Measurements from ENCODE around the gene PIGS.

PIGS gene

DNA sequence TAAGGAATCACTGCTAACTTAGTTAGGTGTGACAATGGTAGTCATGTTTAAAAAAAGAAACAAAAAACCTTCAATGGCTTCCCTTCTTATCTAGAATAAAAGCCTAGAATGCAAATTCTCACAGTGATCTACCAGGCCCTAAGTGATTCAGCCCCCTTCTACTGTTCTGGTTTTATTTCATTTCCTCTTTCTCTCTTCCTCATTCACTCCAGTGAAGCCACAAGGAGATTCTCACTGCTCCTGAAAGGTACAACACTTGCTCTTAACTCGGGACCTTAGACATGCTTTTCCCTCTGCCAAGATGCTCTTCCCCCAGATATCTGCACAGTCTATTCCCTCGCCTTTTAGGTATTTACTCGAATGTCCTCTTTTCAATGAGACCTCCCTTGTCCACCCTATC lies 3.7 kb downstream of the PIGS start:
- no peak overlapping the region for H3K4me3 ChIP-seq (ENCODE audit: low read length)
- no peak overlapping the region for H3K9ac ChIP-seq (ENCODE audit: low read length)
- H3K36me3 ChIP-seq (ENCODE audit: control insufficient read depth, low read depth, low read length): peaks cover 4% of the 10 kb centered on the region
- peaks cover 7% of the 10 kb centered on the region for H3K27me3 ChIP-seq (ENCODE audit: control insufficient read depth, insufficient read depth, low read length)
- no peak overlapping the region for H3K27ac ChIP-seq (ENCODE audit: low read length)
- H3K4me1 ChIP-seq (ENCODE audit: control insufficient read depth, low read depth, low read length): no peaks in the 10 kb centered on the region
- no peaks in the 10 kb centered on the region for H3K9me3 ChIP-seq (ENCODE audit: control insufficient read depth, low read depth, low read length)

DNA sequence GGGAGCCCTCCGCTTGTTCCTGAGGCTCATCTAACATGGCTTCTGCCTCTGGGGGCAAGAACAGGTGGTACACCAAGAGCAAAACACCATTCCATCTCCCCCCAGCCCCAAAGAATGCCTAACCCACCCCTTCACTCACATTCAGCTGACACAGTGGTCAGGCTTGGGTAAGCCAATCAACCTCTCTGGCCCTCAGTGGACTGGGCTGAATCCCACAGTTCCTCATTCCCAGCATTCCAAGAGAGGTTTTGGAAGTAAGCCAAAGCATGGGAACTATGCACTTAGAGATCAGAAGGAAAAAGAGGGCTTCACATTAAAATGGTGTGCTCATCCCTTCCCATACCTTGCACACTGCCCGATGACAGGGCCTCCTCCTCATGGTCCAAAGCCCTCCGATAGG lies 7.8 kb downstream of the PIGS start:
- Histone ChIP-seq H3K9me3 (ENCODE audit: control insufficient read depth, low read depth, low read length) (no peaks in the 10 kb centered on the region), H3K27me3 (ENCODE audit: control insufficient read depth, insufficient read depth, low read length) (no peaks in the 10 kb centered on the region), H3K27ac (ENCODE audit: low read length) (no peak overlapping the region), H3K36me3 (ENCODE audit: control insufficient read depth, low read depth, low read length) (peaks cover 15% of the 10 kb centered on the region), H3K4me1 (ENCODE audit: control insufficient read depth, low read depth, low read length) (no peaks in the 10 kb centered on the region), H3K4me3 (ENCODE audit: low read length) (no peak overlapping the region), H3K9ac (ENCODE audit: low read length) (no peak overlapping the region)

DNA sequence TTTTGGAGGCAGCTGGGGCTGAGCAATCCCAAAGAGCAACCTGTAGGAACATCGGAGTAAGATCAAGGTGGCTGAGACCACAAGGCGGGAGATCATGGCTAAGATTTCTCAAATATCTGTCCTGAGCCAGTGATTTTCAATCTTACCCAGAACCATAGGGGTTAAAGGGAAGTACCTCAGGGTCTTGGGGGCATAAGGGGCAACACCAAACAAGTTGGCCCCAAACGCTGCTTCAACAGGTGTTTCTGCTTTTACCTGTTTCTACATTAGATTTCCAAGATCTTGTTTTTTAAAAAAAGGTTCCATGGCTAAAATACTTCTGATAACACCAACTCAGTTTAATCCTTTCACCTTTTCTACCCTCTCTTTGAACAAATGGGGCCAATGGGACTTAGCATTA lies 16.3 kb downstream of the PIGS start:
- H3K27me3 ChIP-seq (ENCODE audit: control insufficient read depth, insufficient read depth, low read length): no peaks in the 10 kb centered on the region
- H3K9me3 ChIP-seq (ENCODE audit: control insufficient read depth, low read depth, low read length): no peaks in the 10 kb centered on the region
- H3K36me3 ChIP-seq (ENCODE audit: control insufficient read depth, low read depth, low read length): peaks cover 52% of the 10 kb centered on the region
- no peak overlapping the region for H3K27ac ChIP-seq (ENCODE audit: low read length)
- no peak overlapping the region for H3K4me3 ChIP-seq (ENCODE audit: low read length)
- no peak overlapping the region for H3K9ac ChIP-seq (ENCODE audit: low read length)
- H3K4me1 ChIP-seq (ENCODE audit: control insufficient read depth, low read depth, low read length): peaks cover 11% of the 10 kb centered on the region

DNA sequence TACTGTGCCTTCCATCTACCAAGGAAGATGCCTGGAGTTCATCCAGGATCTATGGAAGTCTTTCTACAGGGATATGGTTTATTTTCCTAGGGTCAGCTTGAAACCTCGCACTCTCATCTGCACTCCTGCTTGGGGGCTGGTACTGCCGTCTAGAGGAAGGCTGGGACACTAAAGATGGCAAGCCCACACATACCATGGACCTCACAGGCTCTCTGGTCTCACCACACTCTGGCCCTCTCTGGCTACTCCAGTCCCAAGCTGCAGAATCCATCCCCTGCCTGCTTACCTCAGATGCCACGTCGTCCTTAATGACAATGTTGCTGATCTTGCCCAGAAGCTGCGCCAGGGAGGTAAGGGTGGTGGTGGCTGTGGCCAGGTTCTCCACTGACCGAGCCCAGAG lies 16.8 kb downstream of the PIGS start:
- no peak overlapping the region for H3K27ac ChIP-seq (ENCODE audit: low read length)
- no peaks in the 10 kb centered on the region for H3K27me3 ChIP-seq (ENCODE audit: control insufficient read depth, insufficient read depth, low read length)
- H3K4me1 ChIP-seq (ENCODE audit: control insufficient read depth, low read depth, low read length): peaks cover 11% of the 10 kb centered on the region
- H3K4me3 ChIP-seq (ENCODE audit: low read length): no peak overlapping the region
- H3K9ac ChIP-seq (ENCODE audit: low read length): no peak overlapping the region
- no peaks in the 10 kb centered on the region for H3K9me3 ChIP-seq (ENCODE audit: control insufficient read depth, low read depth, low read length)
- H3K36me3 ChIP-seq (ENCODE audit: control insufficient read depth, low read depth, low read length): peaks cover 47% of the 10 kb centered on the region

DNA sequence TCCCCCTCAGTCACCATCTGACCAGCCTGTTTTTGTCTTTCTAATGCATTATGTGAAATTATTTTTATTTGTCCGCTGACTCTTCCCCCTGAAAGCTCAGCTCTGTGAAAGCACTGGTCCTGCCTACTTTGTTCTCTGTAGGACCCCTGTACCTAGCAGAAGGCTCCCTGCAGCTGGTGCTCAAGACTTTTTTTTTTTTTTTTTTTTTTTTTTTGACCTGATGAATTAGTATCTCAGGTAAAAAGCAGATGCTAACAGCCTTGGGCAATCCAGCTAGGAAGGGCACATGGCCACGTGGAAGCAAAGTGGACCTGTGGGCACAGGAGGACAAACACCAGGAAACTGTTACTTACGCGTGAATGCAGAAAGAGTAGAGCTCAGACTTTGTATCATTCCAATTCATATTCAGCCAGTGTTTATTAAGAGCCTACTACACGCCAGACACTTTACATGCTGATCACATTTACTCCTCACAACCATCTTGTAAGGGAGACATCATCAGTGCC lies 18.3 kb downstream of the PIGS start:
- Histone ChIP-seq H3K27me3 (ENCODE audit: control insufficient read depth, insufficient read depth, low read length) (no peaks in the 10 kb centered on the region), H3K36me3 (ENCODE audit: control insufficient read depth, low read depth, low read length) (peaks cover 41% of the 10 kb centered on the region), H3K9me3 (ENCODE audit: control insufficient read depth, low read depth, low read length) (no peaks in the 10 kb centered on the region), H3K9ac (ENCODE audit: low read length) (no peak overlapping the region), H3K4me3 (ENCODE audit: low read length) (peak overlapping the region; percentile 75), H3K4me1 (ENCODE audit: control insufficient read depth, low read depth, low read length) (peaks cover 11% of the 10 kb centered on the region), H3K27ac (ENCODE audit: low read length) (no peak overlapping the region)

DNA sequence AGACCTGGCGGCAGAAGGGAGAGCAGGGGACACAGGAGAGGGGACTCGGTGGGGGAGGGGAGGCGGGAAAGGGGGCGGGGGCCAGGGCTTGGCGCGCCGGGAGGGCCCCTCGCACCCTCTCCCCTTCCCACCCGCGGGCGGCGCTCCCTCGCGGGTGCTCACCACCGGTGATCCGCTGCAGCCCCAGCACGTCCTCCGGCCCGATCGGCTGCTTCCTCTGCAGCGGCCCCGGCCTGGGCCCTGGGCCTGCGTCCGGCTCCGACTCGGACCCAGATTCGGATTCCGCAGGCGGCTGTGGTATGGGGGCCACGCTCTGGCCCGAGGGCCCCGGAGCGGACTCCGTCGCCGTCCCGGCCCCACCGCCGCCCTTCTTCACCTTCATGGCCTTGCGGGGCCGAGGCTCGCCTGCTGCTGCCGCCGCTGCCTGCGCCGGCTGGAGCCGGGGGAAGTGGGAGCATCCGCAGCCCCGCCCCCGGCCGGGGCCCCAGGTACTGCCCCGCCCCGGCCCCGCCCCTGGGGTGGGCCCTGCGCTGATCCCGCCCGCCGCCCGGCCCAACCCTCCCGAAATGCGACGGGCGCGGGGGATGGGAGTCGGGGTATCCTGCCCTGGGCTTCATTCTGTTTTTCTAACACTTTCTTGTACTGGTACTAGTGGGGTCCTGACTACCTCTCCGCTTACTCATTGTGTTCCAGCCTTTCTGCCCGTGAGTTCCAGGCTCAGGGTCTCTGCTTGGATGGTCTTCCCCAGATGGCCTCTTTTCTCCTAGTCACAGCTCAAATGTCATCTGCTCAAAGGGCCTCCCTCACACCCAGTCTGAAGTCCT lies 18.9 kb downstream of the PIGS start, which contains the start of gene UNC119:
TSS of gene UNC119 (minus strand) at position 449 of the 824 bp plus-strand sequence. CDS start at position 382, 67 bp downstream.
- Histone ChIP-seq H3K4me3 (ENCODE audit: low read length) (peak within 1 kb of the TSS; percentile 75), H3K27ac (ENCODE audit: low read length) (no peak within 1 kb of the TSS), H3K9me3 (ENCODE audit: control insufficient read depth, low read depth, low read length) (no peaks in the 10 kb centered on the region), H3K27me3 (ENCODE audit: control insufficient read depth, insufficient read depth, low read length) (no peaks in the 10 kb centered on the region), H3K36me3 (ENCODE audit: control insufficient read depth, low read depth, low read length) (peaks cover 34% of the 10 kb centered on the region), H3K9ac (ENCODE audit: low read length) (peak within 1 kb of the TSS; percentile 45), H3K4me1 (ENCODE audit: control insufficient read depth, low read depth, low read length) (peaks cover 11% of the 10 kb centered on the region)

DNA sequence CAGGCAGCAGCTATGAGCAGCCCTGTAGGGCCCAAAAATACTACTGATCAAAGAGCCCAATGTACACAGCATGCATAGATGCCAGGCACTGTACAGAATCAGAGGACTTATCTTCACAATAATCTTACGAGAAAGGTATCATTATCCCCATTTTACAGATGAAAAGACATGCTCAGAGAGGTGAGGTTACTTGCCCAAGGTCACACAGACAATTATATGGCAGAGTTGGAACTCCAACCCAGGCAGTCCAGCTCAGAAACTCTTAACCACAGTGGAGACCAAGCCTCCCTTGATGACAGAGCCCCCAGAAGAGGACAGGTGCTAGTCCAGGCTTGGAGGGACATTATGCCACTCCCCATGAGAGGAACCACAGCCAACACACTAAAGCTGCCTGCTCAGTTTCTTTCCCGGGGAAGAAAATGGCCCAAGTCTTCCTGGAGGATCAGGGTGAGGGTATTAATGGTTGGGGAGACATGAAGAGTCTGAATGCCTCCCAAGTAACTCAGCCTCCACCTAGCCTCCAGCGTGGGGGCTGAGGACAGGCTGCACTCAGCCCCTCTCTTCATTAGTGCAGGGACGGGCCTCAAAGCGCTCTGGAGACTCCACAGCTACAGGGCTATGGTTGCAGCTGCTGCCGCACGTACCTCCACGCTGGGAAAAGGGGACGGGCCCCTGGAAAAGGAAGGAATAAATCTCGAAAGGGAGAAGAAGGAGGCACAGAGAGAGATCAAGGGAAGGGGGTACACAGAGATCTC lies 19.7 kb downstream of the PIGS start:
- Histone ChIP-seq H3K9me3 (ENCODE audit: control insufficient read depth, low read depth, low read length) (no peaks in the 10 kb centered on the region), H3K9ac (ENCODE audit: low read length) (peak overlapping the region; percentile 45), H3K36me3 (ENCODE audit: control insufficient read depth, low read depth, low read length) (peaks cover 32% of the 10 kb centered on the region), H3K4me1 (ENCODE audit: control insufficient read depth, low read depth, low read length) (peaks cover 11% of the 10 kb centered on the region), H3K27me3 (ENCODE audit: control insufficient read depth, insufficient read depth, low read length) (no peaks in the 10 kb centered on the region), H3K27ac (ENCODE audit: low read length) (no peak overlapping the region), H3K4me3 (ENCODE audit: low read length) (peak overlapping the region; percentile 75)

DNA sequence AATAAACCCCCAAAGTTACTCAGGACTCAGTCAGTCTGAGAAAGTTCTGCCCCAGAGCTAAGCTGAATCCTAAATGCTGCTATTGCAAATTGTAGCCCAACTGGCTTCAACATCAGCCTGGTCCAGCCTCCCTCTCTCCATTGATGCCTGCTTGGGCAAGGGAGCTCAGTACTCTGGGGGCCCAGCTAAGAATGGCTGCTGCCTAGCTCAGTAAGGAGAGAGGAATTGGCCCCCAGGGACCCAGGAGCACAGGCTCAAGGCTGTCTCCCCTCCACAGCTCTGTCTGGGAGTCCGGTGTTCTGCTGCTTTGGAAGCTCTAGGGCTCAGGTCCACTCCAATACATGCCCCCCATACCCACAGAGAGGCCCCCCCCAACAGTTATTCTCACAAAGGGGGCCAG lies 20.5 kb downstream of the PIGS start:
- Histone ChIP-seq H3K36me3 (ENCODE audit: control insufficient read depth, low read depth, low read length) (peaks cover 27% of the 10 kb centered on the region), H3K27ac (ENCODE audit: low read length) (no peak overlapping the region), H3K9me3 (ENCODE audit: control insufficient read depth, low read depth, low read length) (no peaks in the 10 kb centered on the region), H3K4me3 (ENCODE audit: low read length) (no peak overlapping the region), H3K9ac (ENCODE audit: low read length) (no peak overlapping the region), H3K27me3 (ENCODE audit: control insufficient read depth, insufficient read depth, low read length) (no peaks in the 10 kb centered on the region), H3K4me1 (ENCODE audit: control insufficient read depth, low read depth, low read length) (peaks cover 11% of the 10 kb centered on the region)

DNA sequence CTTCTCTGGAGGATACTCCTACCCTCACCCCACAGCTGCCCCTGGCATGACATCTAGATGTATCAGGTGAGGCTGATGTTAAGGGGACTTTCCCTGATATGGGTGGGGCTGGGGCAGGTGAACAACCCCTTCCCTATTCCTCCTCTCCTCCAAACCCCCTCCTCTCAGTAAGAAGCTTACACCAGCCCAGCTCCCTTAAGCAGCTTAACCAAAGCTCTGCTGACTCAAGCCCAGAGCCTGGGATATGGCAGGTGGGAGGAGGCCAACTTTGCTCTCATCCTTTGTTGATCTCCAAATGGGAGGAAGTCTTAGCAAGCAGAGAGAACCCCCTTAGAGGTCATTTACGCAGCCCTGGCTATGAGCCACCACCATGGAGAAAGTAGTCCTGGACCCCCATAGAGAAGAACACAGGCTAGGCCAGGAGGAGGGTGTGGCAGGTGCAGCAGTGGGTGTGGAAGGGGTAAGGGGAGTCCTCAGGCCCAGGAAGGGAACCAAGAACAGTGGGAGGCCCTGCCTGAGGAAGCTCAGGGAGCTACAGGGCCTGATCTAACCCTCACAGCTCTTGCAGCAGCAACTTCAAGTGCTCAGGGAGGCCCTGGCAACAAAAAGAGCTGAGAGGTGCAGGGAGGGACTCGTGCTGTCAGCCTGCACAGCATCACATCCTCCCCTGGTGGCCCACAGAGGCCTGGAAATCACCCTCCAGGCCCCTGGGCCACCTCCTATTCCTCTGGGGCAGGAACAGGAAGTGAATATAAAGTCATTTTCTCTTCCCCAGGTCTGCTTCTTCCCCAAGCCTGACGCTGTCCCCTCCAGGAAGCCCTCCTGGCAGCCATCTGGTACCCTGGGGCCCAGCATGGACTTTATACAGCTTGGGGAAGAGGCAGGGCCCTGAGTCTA lies 21.8 kb downstream of the PIGS start:
- Histone ChIP-seq H3K9ac (ENCODE audit: low read length) (no peak overlapping the region), H3K4me3 (ENCODE audit: low read length) (no peak overlapping the region)

DNA sequence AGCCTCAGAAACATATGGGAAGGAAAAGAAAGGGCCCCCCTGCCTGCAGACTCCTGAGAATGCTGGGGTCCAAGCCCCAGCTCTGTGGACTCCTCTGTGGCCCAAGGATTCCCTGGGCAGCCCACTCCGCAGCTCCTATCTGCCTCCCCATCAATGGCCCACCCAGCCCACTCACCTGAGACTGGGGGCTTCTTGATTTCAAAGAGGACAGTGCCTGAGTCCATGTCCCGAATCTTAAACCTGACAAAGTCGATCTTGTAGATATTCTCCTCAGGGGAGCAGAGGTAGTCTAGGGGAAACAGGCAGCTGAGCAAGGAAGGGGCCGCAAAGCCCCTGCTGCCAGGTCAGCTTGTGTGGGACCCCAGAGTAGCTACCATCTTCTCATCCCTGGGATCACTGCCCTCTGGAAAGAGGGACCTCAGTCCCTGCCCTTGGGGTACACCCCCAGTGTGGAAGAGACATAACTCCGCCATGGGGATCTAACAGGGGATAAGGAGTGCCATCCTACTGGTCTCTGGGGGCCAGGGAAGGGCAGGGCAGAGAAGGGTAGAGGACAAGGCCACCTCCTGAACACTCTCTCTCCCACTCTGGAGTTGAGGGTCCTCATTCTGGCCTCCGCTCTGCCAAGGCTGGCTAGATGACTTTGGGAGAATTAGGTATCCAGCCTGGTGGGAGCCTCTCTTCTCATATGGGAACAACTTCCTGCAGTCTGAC lies 22.8 kb downstream of the PIGS start:
- Histone ChIP-seq H3K27me3 (ENCODE audit: control insufficient read depth, insufficient read depth, low read length) (no peaks in the 10 kb centered on the region), H3K4me3 (ENCODE audit: low read length) (no peak overlapping the region), H3K9me3 (ENCODE audit: control insufficient read depth, low read depth, low read length) (no peaks in the 10 kb centered on the region), H3K27ac (ENCODE audit: low read length) (no peak overlapping the region), H3K9ac (ENCODE audit: low read length) (no peak overlapping the region), H3K4me1 (ENCODE audit: control insufficient read depth, low read depth, low read length) (peaks cover 11% of the 10 kb centered on the region), H3K36me3 (ENCODE audit: control insufficient read depth, low read depth, low read length) (peaks cover 7% of the 10 kb centered on the region)

More for the DNA sequence above, 21.8 kb downstream of the PIGS start:
- H3K27me3 ChIP-seq (ENCODE audit: control insufficient read depth, insufficient read depth, low read length): no peaks in the 10 kb centered on the region
- no peaks in the 10 kb centered on the region for H3K9me3 ChIP-seq (ENCODE audit: control insufficient read depth, low read depth, low read length)
- H3K4me1 ChIP-seq (ENCODE audit: control insufficient read depth, low read depth, low read length): peaks cover 11% of the 10 kb centered on the region
- peaks cover 16% of the 10 kb centered on the region for H3K36me3 ChIP-seq (ENCODE audit: control insufficient read depth, low read depth, low read length)
- no peak overlapping the region for H3K27ac ChIP-seq (ENCODE audit: low read length)
